Measurements from ENCODE around the gene NRXN3. TPM values are rescaled to one million over a fixed set of nuclear protein-coding genes. Genes with fewer than 3 reads are reported as not detected.

The NRXN3 gene
- total and polyA plus RNA-seq, 2 of the 4 experiments (the other 2 are of a cell fraction) = 4.8 to 25.1 TPM

DNA sequence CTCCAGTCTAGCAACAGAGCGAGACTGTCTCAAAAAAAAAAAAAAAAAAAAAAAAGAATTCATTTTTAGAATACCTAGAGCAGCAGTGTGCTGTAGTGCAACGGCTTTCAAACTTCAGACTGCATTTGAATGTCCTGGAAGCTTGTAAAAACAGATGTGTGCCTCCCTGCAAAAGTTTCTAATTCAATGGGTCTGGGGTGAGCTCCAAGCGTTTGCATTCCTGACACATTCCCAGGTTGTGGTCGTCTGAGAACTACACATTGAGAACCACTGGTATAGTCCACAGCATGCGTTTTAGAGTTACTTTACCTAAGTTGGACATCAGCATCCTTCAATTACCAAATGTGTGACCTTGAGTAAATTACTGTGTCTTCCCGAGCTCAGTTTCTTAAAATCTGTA lies 816.8 kb downstream of the NRXN3 start:
- Histone ChIP-seq H2BK120ac (ENCODE audit: low read depth, low read length) (no peak overlapping the region), H3K9me1 (ENCODE audit: insufficient read depth, low read length) (no peaks in the 10 kb centered on the region), H4K8ac (ENCODE audit: low read depth in 2 of 2, low read length in 2 of 2) (no peak overlapping the region), H3K18ac (ENCODE audit: low read depth, low read length) (no peak overlapping the region), H3K4ac (ENCODE audit: low read depth, low read length) (no peak overlapping the region), H2BK15ac (ENCODE audit: low read depth, low read length) (no peak overlapping the region), H2BK5ac (ENCODE audit: low read depth, low read length, poor library complexity, severe bottlenecking) (no peak overlapping the region), H3K4me2 (ENCODE audit: low read depth, low read length) (no peak overlapping the region), H3K14ac (replicated peaks; ENCODE audit: low read depth, low read length) (no peak overlapping the region), H3K36me3 (ENCODE audit: control insufficient read depth, insufficient read depth, low read length) (no peaks in the 10 kb centered on the region), H3K56ac (ENCODE audit: extremely low read depth, insufficient read depth, low read length) (no peak overlapping the region), H4K5ac (ENCODE audit: low read depth, low read length) (no peak overlapping the region), H3K79me1 (ENCODE audit: low read depth in 1 of 2, low read length in 2 of 2) (no peaks in the 10 kb centered on the region), H3K9ac (ENCODE audit: low read depth, low read length) (no peak overlapping the region), H3K4me1 (ENCODE audit: control insufficient read depth, insufficient read depth, low read length) (no peaks in the 10 kb centered on the region), H2AK9ac (replicated peaks; ENCODE audit: low read depth, low read length, poor library complexity) (no peak overlapping the region), H3K27me3 (ENCODE audit: control insufficient read depth, insufficient read depth, low read length) (no peaks in the 10 kb centered on the region; the same call in 1 of the 2 replicates), H2AFZ (replicated peaks; ENCODE audit: low read length, poor library complexity) (no peak overlapping the region), H4K20me1 (ENCODE audit: insufficient read depth, low read length) (no peaks in the 10 kb centered on the region), H3K4me3 (ENCODE audit: insufficient read depth, low read depth, low read length) (no peak overlapping the region), H3K27ac (ENCODE audit: insufficient read depth, low read length) (no peak overlapping the region), H3K9me3 (ENCODE audit: control insufficient read depth, insufficient read depth, low read length) (no peaks in the 10 kb centered on the region), H4K91ac (ENCODE audit: insufficient read depth, low read depth, low read length) (no peak overlapping the region), H2BK20ac (ENCODE audit: low read depth, low read length) (no peak overlapping the region), H3K23ac (ENCODE audit: low read depth, low read length) (no peak overlapping the region), H2AK5ac (ENCODE audit: low read depth, low read length) (no peak overlapping the region)
- in situ Hi-C loops (cut with MboI; ENCODE audit: low sequenced_read_pairs) (no loop called here), dilution Hi-C loops (cut with HindIII; ENCODE audit: low sequenced_read_pairs, unreplicated experiment) (no loop called here), intact Hi-C loops (cut with micrococcal nuclease) (no loop called here)
- DNase-seq (no peak), ATAC-seq (ENCODE audit: low read depth) (no peak)
- TF ChIP-seq MAZ (IDR thresholded peaks at IDR 0.05; ENCODE audit: borderline replicate concordance, low read depth, low read length) (no peak), SMC3 (IDR thresholded peaks at IDR 0.05; ENCODE audit: low read depth, low read length) (no peak), NFE2L2 (IDR thresholded peaks at IDR 0.05; ENCODE audit: low read depth, low read length) (no peak), MXI1 (IDR thresholded peaks at IDR 0.05; ENCODE audit: borderline replicate concordance, low read depth, low read length) (no peak), RAD21 (IDR thresholded peaks at IDR 0.05; ENCODE audit: low read length) (no peak), CHD1 (IDR thresholded peaks at IDR 0.05; ENCODE audit: low read depth, low read length) (no peak), RCOR1 (IDR thresholded peaks at IDR 0.05; ENCODE audit: insufficient replicate concordance, low read length) (no peak), BHLHE40 (IDR thresholded peaks at IDR 0.05; ENCODE audit: low read depth, low read length) (no peak), FOS (IDR thresholded peaks at IDR 0.05; ENCODE audit: low read depth, low read length) (no peak), CEBPB (IDR thresholded peaks at IDR 0.05; ENCODE audit: low read depth, low read length) (no peak), MAFK (IDR thresholded peaks at IDR 0.05; ENCODE audit: low read depth, low read length) (no peak), RFX5 (IDR thresholded peaks at IDR 0.05; ENCODE audit: low read depth, low read length) (no peak), POLR2A (IDR thresholded peaks at IDR 0.05; ENCODE audit: low read depth, low read length) (no peak)
- TF ChIP-seq, protein P1, sequence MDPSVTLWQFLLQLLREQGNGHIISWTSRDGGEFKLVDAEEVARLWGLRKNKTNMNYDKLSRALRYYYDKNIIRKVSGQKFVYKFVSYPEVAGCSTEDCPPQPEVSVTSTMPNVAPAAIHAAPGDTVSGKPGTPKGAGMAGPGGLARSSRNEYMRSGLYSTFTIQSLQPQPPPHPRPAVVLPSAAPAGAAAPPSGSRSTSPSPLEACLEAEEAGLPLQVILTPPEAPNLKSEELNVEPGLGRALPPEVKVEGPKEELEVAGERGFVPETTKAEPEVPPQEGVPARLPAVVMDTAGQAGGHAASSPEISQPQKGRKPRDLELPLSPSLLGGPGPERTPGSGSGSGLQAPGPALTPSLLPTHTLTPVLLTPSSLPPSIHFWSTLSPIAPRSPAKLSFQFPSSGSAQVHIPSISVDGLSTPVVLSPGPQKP (IDR thresholded peaks at IDR 0.05; ENCODE audit: borderline replicate concordance, low read depth, low read length) = no peak
- TF ChIP-seq, protein P2, sequence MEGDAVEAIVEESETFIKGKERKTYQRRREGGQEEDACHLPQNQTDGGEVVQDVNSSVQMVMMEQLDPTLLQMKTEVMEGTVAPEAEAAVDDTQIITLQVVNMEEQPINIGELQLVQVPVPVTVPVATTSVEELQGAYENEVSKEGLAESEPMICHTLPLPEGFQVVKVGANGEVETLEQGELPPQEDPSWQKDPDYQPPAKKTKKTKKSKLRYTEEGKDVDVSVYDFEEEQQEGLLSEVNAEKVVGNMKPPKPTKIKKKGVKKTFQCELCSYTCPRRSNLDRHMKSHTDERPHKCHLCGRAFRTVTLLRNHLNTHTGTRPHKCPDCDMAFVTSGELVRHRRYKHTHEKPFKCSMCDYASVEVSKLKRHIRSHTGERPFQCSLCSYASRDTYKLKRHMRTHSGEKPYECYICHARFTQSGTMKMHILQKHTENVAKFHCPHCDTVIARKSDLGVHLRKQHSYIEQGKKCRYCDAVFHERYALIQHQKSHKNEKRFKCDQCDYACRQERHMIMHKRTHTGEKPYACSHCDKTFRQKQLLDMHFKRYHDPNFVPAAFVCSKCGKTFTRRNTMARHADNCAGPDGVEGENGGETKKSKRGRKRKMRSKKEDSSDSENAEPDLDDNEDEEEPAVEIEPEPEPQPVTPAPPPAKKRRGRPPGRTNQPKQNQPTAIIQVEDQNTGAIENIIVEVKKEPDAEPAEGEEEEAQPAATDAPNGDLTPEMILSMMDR (conservative IDR thresholded peaks at IDR 0.05; ENCODE audit: low read depth, low read length) = no peak
- TF ChIP-seq, protein P3, sequence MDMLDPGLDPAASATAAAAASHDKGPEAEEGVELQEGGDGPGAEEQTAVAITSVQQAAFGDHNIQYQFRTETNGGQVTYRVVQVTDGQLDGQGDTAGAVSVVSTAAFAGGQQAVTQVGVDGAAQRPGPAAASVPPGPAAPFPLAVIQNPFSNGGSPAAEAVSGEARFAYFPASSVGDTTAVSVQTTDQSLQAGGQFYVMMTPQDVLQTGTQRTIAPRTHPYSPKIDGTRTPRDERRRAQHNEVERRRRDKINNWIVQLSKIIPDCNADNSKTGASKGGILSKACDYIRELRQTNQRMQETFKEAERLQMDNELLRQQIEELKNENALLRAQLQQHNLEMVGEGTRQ (IDR thresholded peaks at IDR 0.05; ENCODE audit: low read depth, low read length) = no peak
- POLR2A ChIA-PET (ENCODE audit: unreplicated experiment) = no interaction called here
- WGBS, 2 experiments (ENCODE audit: extremely low coverage in 2 of 2, insufficient read length in 1 of 2) = 83% methylated on average over 1 of the region's 6 CpGs; no CpG with 5 or more reads in 1 of the 2 experiments
- CTCF ChIA-PET = no interaction called here
- no TSS peak for BruUV-seq (replicated peaks)

Measured in IMR-90 (cell line).